ENCODE measurements around the gene SRSF4. TPM values are rescaled to one million over a fixed set of nuclear protein-coding genes. Genes with fewer than 3 reads are reported as not detected.
"Not testable (repeated sequence)": the region's sequence is repeated elsewhere in the genome, so short reads cannot be mapped to it uniquely, and the experiment has no call there.

Gene SRSF4
- total and polyA plus RNA-seq, 2 donors (not counting 1 experiment from before 2014, with no cell fraction given): 48.4 to 93.5 TPM

- Histone ChIP-seq H3K9me3 (ENCODE audit: control extremely low read depth in 1 of 3, control insufficient read depth in 2 of 3, insufficient read depth in 1 of 3, low read length in 2 of 3) (no peaks in the 10 kb centered on the region), H3K36me3 (replicated peaks in 1 of 2; ENCODE audit: control extremely low read depth in 1 of 2, control insufficient read depth in 1 of 2, extremely low read depth in 1 of 2, insufficient read depth in 2 of 2, low read length in 1 of 2) (peaks cover 2 to 67% of the 10 kb centered on the region in 2 experiments), H3K4me1 (ENCODE audit: control insufficient read depth in 2 of 2, insufficient read depth in 2 of 2, low read length in 2 of 2) (no peaks in the 10 kb centered on the region), H3K4me3 (ENCODE audit: control extremely low read depth in 1 of 5, extremely low read depth in 1 of 5, insufficient read depth in 1 of 5, low read depth in 2 of 5, low read length in 4 of 5) (no peak overlapping the region), H3K27ac (ENCODE audit: low read length in 2 of 2) (no peak overlapping the region), H3K4me2 (replicated peaks; ENCODE audit: low read depth, low read length, poor library complexity, severe bottlenecking) (no peak overlapping the region), H3K27me3 (replicated peaks in 1 of 4; ENCODE audit: control extremely low read depth in 1 of 4, control insufficient read depth in 3 of 4, insufficient read depth in 4 of 4, low read length in 3 of 4) (no peaks in the 10 kb centered on the region), H4K20me1 (ENCODE audit: control insufficient read depth, insufficient read depth, low read length, poor library complexity, severe bottlenecking) (no peaks in the 10 kb centered on the region), H3K9ac (ENCODE audit: low read length) (no peak overlapping the region), H3K79me2 (ENCODE audit: control insufficient read depth, insufficient read depth, low read length) (no peaks in the 10 kb centered on the region), H2AFZ (ENCODE audit: insufficient read depth, low read depth, low read length, poor library complexity, severe bottlenecking) (no peak overlapping the region)
- POLR2A ChIA-PET: no interaction called here
- no peaks in the 10 kb centered on the region for H3K27me3 Mint-ChIP-seq
- H3K4me3 Mint-ChIP-seq: no peak overlapping the region
- intact Hi-C loops (cut with micrococcal nuclease): no loop called here
- H3K9me3 Mint-ChIP-seq (ENCODE audit: insufficient read depth): no peaks in the 10 kb centered on the region
- no peaks in the 10 kb centered on the region for H3K4me1 Mint-ChIP-seq
- no peak overlapping the region for H3K27ac Mint-ChIP-seq
- CTCF ChIA-PET: no interaction called here
- 86% methylated on average over 3 of the region's 7 CpGs for WGBS (ENCODE audit: insufficient coverage)
- no peak for ATAC-seq (ENCODE audit: low read depth)
- DNase-seq: no peak
- TF ChIP-seq CTCF (IDR thresholded peaks at IDR 0.05) (no peak), EZH2 (IDR thresholded peaks at IDR 0.05; ENCODE audit: borderline replicate concordance, insufficient read depth, low read depth, low read length, poor library complexity, severe bottlenecking) (no peak)
Measured at GRCh38 chr1:29112705-29113412, 68.8 kb downstream of the SRSF4 start.

- ATAC-seq (ENCODE audit: low read depth); H3K9me3 Mint-ChIP-seq (ENCODE audit: insufficient read depth); H3K4me1 ChIP-seq (ENCODE audit: control insufficient read depth in 2 of 2, insufficient read depth in 2 of 2, low read length in 2 of 2); H3K4me3 ChIP-seq (ENCODE audit: control extremely low read depth in 1 of 5, extremely low read depth in 1 of 5, insufficient read depth in 1 of 5, low read depth in 2 of 5, low read length in 4 of 5); H3K9me3 ChIP-seq (ENCODE audit: control extremely low read depth in 1 of 3, control insufficient read depth in 2 of 3, insufficient read depth in 1 of 3, low read length in 2 of 3); H3K27me3 ChIP-seq (replicated peaks in 1 of 4; ENCODE audit: control extremely low read depth in 1 of 4, control insufficient read depth in 3 of 4, insufficient read depth in 4 of 4, low read length in 3 of 4); H2AFZ ChIP-seq (ENCODE audit: insufficient read depth, low read depth, low read length, poor library complexity, severe bottlenecking); H3K4me1 Mint-ChIP-seq; DNase-seq; H4K20me1 ChIP-seq (ENCODE audit: control insufficient read depth, insufficient read depth, low read length, poor library complexity, severe bottlenecking); H3K4me2 ChIP-seq (replicated peaks; ENCODE audit: low read depth, low read length, poor library complexity, severe bottlenecking); H3K4me3 Mint-ChIP-seq; H3K27me3 Mint-ChIP-seq; POLR2A ChIA-PET; intact Hi-C loops (cut with micrococcal nuclease); H3K79me2 ChIP-seq (ENCODE audit: control insufficient read depth, insufficient read depth, low read length); H3K27ac ChIP-seq (ENCODE audit: low read length in 2 of 2); H3K27ac Mint-ChIP-seq; H3K9ac ChIP-seq (ENCODE audit: low read length): not testable (repeated sequence)
- peaks cover 4 to 36% of the 10 kb centered on the region in 2 experiments for H3K36me3 ChIP-seq (replicated peaks in 1 of 2; ENCODE audit: control extremely low read depth in 1 of 2, control insufficient read depth in 1 of 2, extremely low read depth in 1 of 2, insufficient read depth in 2 of 2, low read length in 1 of 2)
- 100% methylated on average over 2 of the region's 6 CpGs for WGBS (ENCODE audit: insufficient coverage)
- CTCF ChIA-PET: interaction anchor here (0.7 kb wide), 1 partner anchor 1829 kb away, joined by 3 read pairs; no protein-coding TSS in a partner anchor
Measured at GRCh38 chr1:29108041-29108440, 73.7 kb downstream of the SRSF4 start.
